Retinal pigment epithelial cell (primary cell): ENCODE measurements around the gene EPS8L3.
"Not testable (repeated sequence)": the region's sequence is repeated elsewhere in the genome, so short reads cannot be mapped to it uniquely, and the experiment has no call there.

Experiments
- DNase-seq: peaks from one replicate; pipeline ENCODE4 v3.0.0-alpha.2; 2010; ENCODE audit warnings: low read depth
- H3K4me3 ChIP-seq: 2 replicates; pipeline ENCODE4 v1.5.1; 2011; ENCODE audit warnings: mild to moderate bottlenecking, low read length, control low read depth, moderate library complexity
- TF ChIP-seq, protein P1 (sequence below): conservative IDR thresholded peaks from 2 replicates; pipeline ENCODE4 v1.5.1; 2011; ENCODE audit warnings: low read depth, low read length, control low read depth, inconsistent platforms

Gene EPS8L3

GRCh38 chr1:109705411-109705810, 58.3 kb downstream of the EPS8L3 start:
- no peak for DNase-seq
- H3K4me3 ChIP-seq, result no peak overlapping the region
- TF ChIP-seq, protein P1, sequence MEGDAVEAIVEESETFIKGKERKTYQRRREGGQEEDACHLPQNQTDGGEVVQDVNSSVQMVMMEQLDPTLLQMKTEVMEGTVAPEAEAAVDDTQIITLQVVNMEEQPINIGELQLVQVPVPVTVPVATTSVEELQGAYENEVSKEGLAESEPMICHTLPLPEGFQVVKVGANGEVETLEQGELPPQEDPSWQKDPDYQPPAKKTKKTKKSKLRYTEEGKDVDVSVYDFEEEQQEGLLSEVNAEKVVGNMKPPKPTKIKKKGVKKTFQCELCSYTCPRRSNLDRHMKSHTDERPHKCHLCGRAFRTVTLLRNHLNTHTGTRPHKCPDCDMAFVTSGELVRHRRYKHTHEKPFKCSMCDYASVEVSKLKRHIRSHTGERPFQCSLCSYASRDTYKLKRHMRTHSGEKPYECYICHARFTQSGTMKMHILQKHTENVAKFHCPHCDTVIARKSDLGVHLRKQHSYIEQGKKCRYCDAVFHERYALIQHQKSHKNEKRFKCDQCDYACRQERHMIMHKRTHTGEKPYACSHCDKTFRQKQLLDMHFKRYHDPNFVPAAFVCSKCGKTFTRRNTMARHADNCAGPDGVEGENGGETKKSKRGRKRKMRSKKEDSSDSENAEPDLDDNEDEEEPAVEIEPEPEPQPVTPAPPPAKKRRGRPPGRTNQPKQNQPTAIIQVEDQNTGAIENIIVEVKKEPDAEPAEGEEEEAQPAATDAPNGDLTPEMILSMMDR, result no peak

DNA sequence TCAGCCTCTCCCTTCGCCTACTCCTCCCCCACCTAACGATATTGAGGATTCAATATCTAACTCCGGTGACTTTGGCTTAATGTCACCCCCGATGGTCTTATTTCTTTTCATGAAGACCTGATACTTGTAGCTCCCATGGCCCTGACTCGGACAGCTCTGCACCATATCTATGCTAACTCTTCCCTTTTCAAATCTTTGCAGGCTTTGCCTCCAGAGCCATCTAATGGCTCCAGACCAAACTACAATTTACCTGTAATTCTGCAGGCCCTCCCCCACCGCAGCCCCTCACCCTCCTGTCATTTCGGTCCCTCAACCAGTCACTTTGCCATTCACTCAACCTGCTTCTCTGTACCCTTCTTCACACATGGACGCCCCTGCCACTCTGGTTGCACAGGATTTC, 59.5 kb downstream of the EPS8L3 start:
- no peak for DNase-seq
- no peak overlapping the region for H3K4me3 ChIP-seq
- TF ChIP-seq, protein P1, result no peak

DNA sequence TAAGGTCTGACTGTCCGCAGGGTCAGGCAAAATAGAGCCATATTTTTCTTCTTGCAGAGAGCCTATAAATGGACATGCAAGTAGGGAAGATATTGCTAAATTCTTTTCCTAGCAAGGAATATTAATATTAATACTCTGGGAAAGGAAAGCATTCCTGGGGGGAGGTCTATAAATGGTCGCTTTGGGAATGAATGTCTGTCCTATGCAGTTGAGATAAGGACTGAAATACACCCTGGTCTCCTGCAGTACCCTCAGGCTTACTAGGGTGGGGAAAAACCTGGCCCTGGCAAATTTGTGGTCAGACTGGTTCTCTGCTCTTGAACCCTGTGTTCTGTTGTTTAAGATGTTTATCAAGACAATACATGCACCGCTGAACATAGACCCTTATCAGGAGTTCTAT, 60.8 kb downstream of the EPS8L3 start:
- H3K4me3 ChIP-seq, DNase-seq: not testable (repeated sequence)
